Measurements from ENCODE around the gene GZF1. TPM values are rescaled to one million over a fixed set of nuclear protein-coding genes. Genes with fewer than 3 reads are reported as not detected.

Gene GZF1
- total and polyA plus RNA-seq, 4 donors, result 1.6 to 11.0 (median 5.1) TPM

DNA sequence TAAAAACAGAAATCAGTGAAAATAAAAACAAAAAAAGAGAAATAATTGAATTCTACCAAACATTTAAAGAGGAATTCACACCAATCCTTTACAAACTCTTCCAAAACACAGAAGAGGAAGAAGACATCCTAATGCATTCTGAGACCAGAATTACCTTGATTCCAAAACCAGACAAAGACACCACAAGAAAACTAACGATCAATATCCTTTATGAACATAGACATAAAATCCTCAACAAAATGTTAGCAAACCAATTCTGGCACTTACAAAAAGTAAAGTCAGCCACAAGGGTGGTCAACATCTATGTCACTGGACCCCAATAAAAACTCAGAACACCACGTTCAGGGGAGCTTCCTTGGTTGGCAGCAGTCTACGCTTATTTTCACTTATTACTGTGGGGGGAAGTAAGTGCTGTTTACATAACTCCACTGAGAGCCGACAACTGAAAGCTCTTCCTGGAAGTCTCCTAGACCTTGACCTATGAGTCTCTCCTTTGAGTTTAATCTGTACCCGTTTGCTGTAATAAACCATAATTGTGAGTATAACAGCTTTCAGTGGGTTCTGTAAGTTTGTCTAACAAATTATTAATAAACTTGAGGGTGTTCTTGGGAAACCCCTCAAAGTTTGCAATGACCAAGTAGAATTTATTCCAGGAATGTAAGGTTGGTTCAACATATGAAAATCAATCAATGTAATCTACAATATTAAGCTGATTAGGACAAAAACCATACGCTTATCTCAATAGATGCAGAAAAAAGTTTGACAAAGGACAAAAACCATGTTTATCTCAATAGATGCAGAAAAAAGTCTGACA lies 24.5 kb downstream of the GZF1 start:
- no peaks in the 10 kb centered on the region for H3K9me3 ChIP-seq (ENCODE audit: control insufficient read depth in 4 of 4, low read length in 3 of 4)
- DNase-seq (ENCODE audit: low spot score), result no peak
- no peak overlapping the region for H3K27ac ChIP-seq (ENCODE audit: low read depth in 1 of 2, low read length in 2 of 2)
- H3K27me3 ChIP-seq (ENCODE audit: control insufficient read depth in 4 of 4, insufficient read depth in 4 of 4, low read length in 3 of 4), result no peaks in the 10 kb centered on the region
- H3K9ac ChIP-seq (ENCODE audit: low read depth in 1 of 2, low read length in 2 of 2), result no peak overlapping the region
- no peak overlapping the region for H3K4me3 ChIP-seq (ENCODE audit: low read depth in 1 of 3, low read length in 3 of 3)
- H3K4me1 ChIP-seq (ENCODE audit: control insufficient read depth in 4 of 4, insufficient read depth in 4 of 4, low read length in 3 of 4), result peaks cover 0 to 2% (median 0%) of the 10 kb centered on the region in 4 donors
- H3K36me3 ChIP-seq (ENCODE audit: control insufficient read depth in 4 of 4, insufficient read depth in 3 of 4, low read depth in 1 of 4, low read length in 3 of 4), result peaks cover 0 to 10% (median 7%) of the 10 kb centered on the region in 4 donors
- TF ChIP-seq NR2F2 (IDR thresholded peaks at IDR 0.05) (peak; percentile 12), GABPA (IDR thresholded peaks at IDR 0.05 in 1 of 2, conservative IDR thresholded peaks at IDR 0.05 in 1 of 2) (no peak), HNF4A (conservative IDR thresholded peaks at IDR 0.05) (peak; percentile 14 to 49)
- 54% methylated on average over 6 of the region's 6 CpGs for WGBS

DNA sequence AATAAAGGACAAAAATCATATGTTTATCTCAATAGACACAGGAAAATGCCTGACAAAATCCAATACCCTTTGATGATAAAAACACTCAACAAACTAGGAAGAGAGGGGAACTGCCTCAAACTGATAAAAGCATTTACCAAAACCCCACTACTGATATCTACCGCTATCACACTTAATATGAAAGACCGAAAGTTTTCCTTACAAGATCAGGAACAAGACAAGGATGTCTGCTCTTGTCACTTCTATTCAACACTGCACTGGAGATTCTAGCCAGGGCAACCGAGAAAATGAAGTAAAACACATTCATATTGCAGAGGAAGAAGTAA lies 25.1 kb downstream of the GZF1 start:
- Histone ChIP-seq H3K9me3 (ENCODE audit: control insufficient read depth in 4 of 4, low read length in 3 of 4) (no peaks in the 10 kb centered on the region), H3K4me1 (ENCODE audit: control insufficient read depth in 4 of 4, insufficient read depth in 4 of 4, low read length in 3 of 4) (peaks cover 0 to 2% (median 0%) of the 10 kb centered on the region in 4 donors), H3K27me3 (ENCODE audit: control insufficient read depth in 4 of 4, insufficient read depth in 4 of 4, low read length in 3 of 4) (no peaks in the 10 kb centered on the region), H3K4me3 (ENCODE audit: low read depth in 1 of 3, low read length in 3 of 3) (no peak overlapping the region), H3K9ac (ENCODE audit: low read depth in 1 of 2, low read length in 2 of 2) (no peak overlapping the region), H3K36me3 (ENCODE audit: control insufficient read depth in 4 of 4, insufficient read depth in 3 of 4, low read depth in 1 of 4, low read length in 3 of 4) (peaks cover 0 to 12% (median 8%) of the 10 kb centered on the region in 4 donors), H3K27ac (ENCODE audit: low read depth in 1 of 2, low read length in 2 of 2) (no peak overlapping the region)
- no peak for DNase-seq (ENCODE audit: low spot score)
- no peak for TF ChIP-seq NR2F2 (IDR thresholded peaks at IDR 0.05)
- no peak for TF ChIP-seq SP1 (IDR thresholded peaks at IDR 0.05)
- TF ChIP-seq GABPA (IDR thresholded peaks at IDR 0.05 in 1 of 2, conservative IDR thresholded peaks at IDR 0.05 in 1 of 2), result no peak
- no peak for TF ChIP-seq FOXA2 (IDR thresholded peaks at IDR 0.05)
- TF ChIP-seq, protein P1, sequence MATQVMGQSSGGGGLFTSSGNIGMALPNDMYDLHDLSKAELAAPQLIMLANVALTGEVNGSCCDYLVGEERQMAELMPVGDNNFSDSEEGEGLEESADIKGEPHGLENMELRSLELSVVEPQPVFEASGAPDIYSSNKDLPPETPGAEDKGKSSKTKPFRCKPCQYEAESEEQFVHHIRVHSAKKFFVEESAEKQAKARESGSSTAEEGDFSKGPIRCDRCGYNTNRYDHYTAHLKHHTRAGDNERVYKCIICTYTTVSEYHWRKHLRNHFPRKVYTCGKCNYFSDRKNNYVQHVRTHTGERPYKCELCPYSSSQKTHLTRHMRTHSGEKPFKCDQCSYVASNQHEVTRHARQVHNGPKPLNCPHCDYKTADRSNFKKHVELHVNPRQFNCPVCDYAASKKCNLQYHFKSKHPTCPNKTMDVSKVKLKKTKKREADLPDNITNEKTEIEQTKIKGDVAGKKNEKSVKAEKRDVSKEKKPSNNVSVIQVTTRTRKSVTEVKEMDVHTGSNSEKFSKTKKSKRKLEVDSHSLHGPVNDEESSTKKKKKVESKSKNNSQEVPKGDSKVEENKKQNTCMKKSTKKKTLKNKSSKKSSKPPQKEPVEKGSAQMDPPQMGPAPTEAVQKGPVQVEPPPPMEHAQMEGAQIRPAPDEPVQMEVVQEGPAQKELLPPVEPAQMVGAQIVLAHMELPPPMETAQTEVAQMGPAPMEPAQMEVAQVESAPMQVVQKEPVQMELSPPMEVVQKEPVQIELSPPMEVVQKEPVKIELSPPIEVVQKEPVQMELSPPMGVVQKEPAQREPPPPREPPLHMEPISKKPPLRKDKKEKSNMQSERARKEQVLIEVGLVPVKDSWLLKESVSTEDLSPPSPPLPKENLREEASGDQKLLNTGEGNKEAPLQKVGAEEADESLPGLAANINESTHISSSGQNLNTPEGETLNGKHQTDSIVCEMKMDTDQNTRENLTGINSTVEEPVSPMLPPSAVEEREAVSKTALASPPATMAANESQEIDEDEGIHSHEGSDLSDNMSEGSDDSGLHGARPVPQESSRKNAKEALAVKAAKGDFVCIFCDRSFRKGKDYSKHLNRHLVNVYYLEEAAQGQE (IDR thresholded peaks at IDR 0.05), result no peak
- TF ChIP-seq YY1 (IDR thresholded peaks at IDR 0.05), result no peak
- 91% methylated on average over 3 of the region's 3 CpGs for WGBS

DNA sequence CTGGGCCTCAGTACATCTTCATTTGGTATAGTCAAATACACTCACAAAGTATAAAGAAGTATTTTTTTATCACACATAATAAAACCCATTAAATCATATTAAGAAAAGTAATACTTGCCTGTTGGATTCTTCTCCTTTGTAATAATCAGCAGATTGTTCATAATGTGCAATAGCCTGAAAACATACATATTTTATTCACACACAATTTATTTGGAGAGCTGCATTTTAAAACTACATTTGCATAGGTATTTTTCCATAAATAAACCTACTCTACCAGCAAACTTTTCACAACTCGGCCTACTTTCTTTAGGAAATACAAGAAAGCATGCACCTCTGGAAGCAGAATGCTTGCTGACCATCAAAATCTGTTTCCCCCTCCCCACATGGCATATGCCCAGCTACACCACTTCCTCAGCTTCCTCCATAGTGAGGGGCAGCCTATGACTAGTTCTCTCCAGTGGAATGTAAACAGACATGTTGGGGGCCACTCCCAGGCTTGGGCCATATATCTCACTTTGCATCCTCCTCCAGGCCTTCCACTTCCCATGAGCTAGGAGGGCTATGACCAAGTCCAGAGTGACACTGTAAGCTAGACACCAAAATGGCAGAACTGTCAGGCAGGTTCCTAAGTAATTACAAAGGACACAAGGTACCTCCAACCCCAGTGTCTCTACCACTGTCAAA lies 28.3 kb downstream of the GZF1 start:
- Histone ChIP-seq H3K9ac (ENCODE audit: low read depth in 1 of 2, low read length in 2 of 2) (no peak overlapping the region), H3K9me3 (ENCODE audit: control insufficient read depth in 4 of 4, low read length in 3 of 4) (no peaks in the 10 kb centered on the region), H3K4me1 (ENCODE audit: control insufficient read depth in 4 of 4, insufficient read depth in 4 of 4, low read length in 3 of 4) (peaks cover 0 to 2% (median 0%) of the 10 kb centered on the region in 4 donors), H3K4me3 (ENCODE audit: low read depth in 1 of 3, low read length in 3 of 3) (no peak overlapping the region), H3K36me3 (ENCODE audit: control insufficient read depth in 4 of 4, insufficient read depth in 3 of 4, low read depth in 1 of 4, low read length in 3 of 4) (peaks cover 3 to 38% (median 27%) of the 10 kb centered on the region in 4 donors), H3K27me3 (ENCODE audit: control insufficient read depth in 4 of 4, insufficient read depth in 4 of 4, low read length in 3 of 4) (no peaks in the 10 kb centered on the region), H3K27ac (ENCODE audit: low read depth in 1 of 2, low read length in 2 of 2) (no peak overlapping the region)
- 91% methylated on average over 1 of the region's 1 CpG for WGBS
- no peak for DNase-seq (ENCODE audit: low spot score)
- TF ChIP-seq, protein P2, sequence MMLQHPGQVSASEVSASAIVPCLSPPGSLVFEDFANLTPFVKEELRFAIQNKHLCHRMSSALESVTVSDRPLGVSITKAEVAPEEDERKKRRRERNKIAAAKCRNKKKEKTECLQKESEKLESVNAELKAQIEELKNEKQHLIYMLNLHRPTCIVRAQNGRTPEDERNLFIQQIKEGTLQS (IDR thresholded peaks at IDR 0.05), result no peak
- TF ChIP-seq RAD21 (IDR thresholded peaks at IDR 0.05) (no peak), FOXA1 (IDR thresholded peaks at IDR 0.05) (no peak), JUND (IDR thresholded peaks at IDR 0.05) (no peak), YY1 (IDR thresholded peaks at IDR 0.05) (no peak)
- TF ChIP-seq, protein P3, sequence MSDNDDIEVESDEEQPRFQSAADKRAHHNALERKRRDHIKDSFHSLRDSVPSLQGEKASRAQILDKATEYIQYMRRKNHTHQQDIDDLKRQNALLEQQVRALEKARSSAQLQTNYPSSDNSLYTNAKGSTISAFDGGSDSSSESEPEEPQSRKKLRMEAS (IDR thresholded peaks at IDR 0.05), result no peak
- TF ChIP-seq, protein P4, sequence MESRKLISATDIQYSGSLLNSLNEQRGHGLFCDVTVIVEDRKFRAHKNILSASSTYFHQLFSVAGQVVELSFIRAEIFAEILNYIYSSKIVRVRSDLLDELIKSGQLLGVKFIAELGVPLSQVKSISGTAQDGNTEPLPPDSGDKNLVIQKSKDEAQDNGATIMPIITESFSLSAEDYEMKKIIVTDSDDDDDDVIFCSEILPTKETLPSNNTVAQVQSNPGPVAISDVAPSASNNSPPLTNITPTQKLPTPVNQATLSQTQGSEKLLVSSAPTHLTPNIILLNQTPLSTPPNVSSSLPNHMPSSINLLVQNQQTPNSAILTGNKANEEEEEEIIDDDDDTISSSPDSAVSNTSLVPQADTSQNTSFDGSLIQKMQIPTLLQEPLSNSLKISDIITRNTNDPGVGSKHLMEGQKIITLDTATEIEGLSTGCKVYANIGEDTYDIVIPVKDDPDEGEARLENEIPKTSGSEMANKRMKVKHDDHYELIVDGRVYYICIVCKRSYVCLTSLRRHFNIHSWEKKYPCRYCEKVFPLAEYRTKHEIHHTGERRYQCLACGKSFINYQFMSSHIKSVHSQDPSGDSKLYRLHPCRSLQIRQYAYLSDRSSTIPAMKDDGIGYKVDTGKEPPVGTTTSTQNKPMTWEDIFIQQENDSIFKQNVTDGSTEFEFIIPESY (IDR thresholded peaks at IDR 0.05), result no peak
- TF ChIP-seq, protein P1 (IDR thresholded peaks at IDR 0.05), result no peak

Data from liver (tissue), 9 donors.